H9 (cell line): ENCODE measurements around the gene RXRB. TPM values are rescaled to one million over a fixed set of nuclear protein-coding genes. Genes with fewer than 3 reads are reported as not detected.
A peak's percentile ranks its signal among the peaks of the same experiment; 100 is the strongest.

ENCODE experiments used
- DNase-seq: peaks from one replicate; pipeline ENCODE4 v3.0.0-alpha.2; 2017
- H2AFZ ChIP-seq: one replicate; pipeline ENCODE4 v1.6.1; 2013; ENCODE audit warnings: mild to moderate bottlenecking, low read length, control low read depth, moderate library complexity
- H2AK5ac ChIP-seq: 2 replicates; pipeline ENCODE4 v1.6.1; 2013; ENCODE audit warnings: low read length, control low read depth, mixed read lengths; ENCODE audit not compliant: insufficient read length
- H2BK120ac ChIP-seq: one replicate; pipeline ENCODE4 v1.6.1; 2013; ENCODE audit warnings: low read depth, mild to moderate bottlenecking, low read length, control low read depth, inconsistent platforms; ENCODE audit not compliant: poor library complexity, severe bottlenecking
- H2BK12ac ChIP-seq: 2 replicates; pipeline ENCODE4 v1.6.1; 2013; ENCODE audit warnings: low read length, control low read depth, mixed read lengths, low read depth; ENCODE audit not compliant: insufficient read length
- H2BK15ac ChIP-seq: 2 replicates; pipeline ENCODE4 v1.6.1; 2013; ENCODE audit warnings: low read depth, low read length, control low read depth
- H2BK20ac ChIP-seq: one replicate; pipeline ENCODE4 v1.6.1; 2013; ENCODE audit warnings: low read depth, mild to moderate bottlenecking, low read length, control low read depth, inconsistent platforms; ENCODE audit not compliant: poor library complexity, severe bottlenecking
- H2BK5ac ChIP-seq: 2 replicates; pipeline ENCODE4 v1.6.1; 2013; ENCODE audit warnings: low read length, control low read depth, mixed read lengths; ENCODE audit not compliant: insufficient read length
- H3K14ac ChIP-seq: 2 replicates; pipeline ENCODE4 v1.6.1; 2013; ENCODE audit warnings: low read length, control low read depth; ENCODE audit not compliant: insufficient read depth
- H3K18ac ChIP-seq: 2 replicates; pipeline ENCODE4 v1.6.1; 2013; ENCODE audit warnings: low read depth, mild to moderate bottlenecking, mixed read lengths, low read length, control low read depth; ENCODE audit not compliant: insufficient read length
- H3K23ac ChIP-seq: 2 replicates; pipeline ENCODE4 v1.6.1; 2013; ENCODE audit warnings: low read length, control low read depth, mixed read lengths, low read depth; ENCODE audit not compliant: insufficient read length
- H3K23me2 ChIP-seq: 2 replicates; pipeline ENCODE4 v1.6.1; 2013; ENCODE audit warnings: low read depth, mild to moderate bottlenecking, mixed read lengths, low read length, control low read depth; ENCODE audit not compliant: insufficient read length, poor library complexity, severe bottlenecking
- H3K27ac ChIP-seq: 2 replicates; pipeline ENCODE4 v1.5.1; 2013; ENCODE audit warnings: low read length, control low read depth, mixed read lengths, low read depth; ENCODE audit not compliant: insufficient read length
- H3K27me3 ChIP-seq: 2 replicates; pipeline ENCODE4 v1.6.1; 2013; ENCODE audit warnings: low read length, control low read depth, inconsistent platforms; ENCODE audit not compliant: insufficient read depth
- H3K4ac ChIP-seq: 2 replicates; pipeline ENCODE4 v1.6.1; 2013; ENCODE audit warnings: low read depth, mild to moderate bottlenecking, control low read depth, inconsistent platforms, low read length, moderate library complexity
- H3K4me1 ChIP-seq: 2 replicates; pipeline ENCODE4 v1.6.1; 2013; ENCODE audit warnings: low read length, control low read depth, inconsistent platforms; ENCODE audit not compliant: insufficient read depth
- H3K4me2 ChIP-seq: 2 replicates; pipeline ENCODE4 v1.6.1; 2013; ENCODE audit warnings: low read length, control low read depth, mixed read lengths; ENCODE audit not compliant: insufficient read length, insufficient read depth
- H3K56ac ChIP-seq: 2 replicates; pipeline ENCODE4 v1.6.1; 2013; ENCODE audit warnings: low read depth, mild to moderate bottlenecking, mixed read lengths, low read length, control low read depth; ENCODE audit not compliant: insufficient read length
- H3K79me1 ChIP-seq: 2 replicates; pipeline ENCODE4 v1.6.1; 2013; ENCODE audit warnings: low read depth, mild to moderate bottlenecking, moderate library complexity, low read length, control low read depth, inconsistent platforms; ENCODE audit not compliant: insufficient read depth, poor library complexity, severe bottlenecking
- H3K79me2 ChIP-seq: 2 replicates; pipeline ENCODE4 v1.6.1; 2013; ENCODE audit warnings: low read length, control low read depth, inconsistent platforms; ENCODE audit not compliant: insufficient read depth
- H3K9ac ChIP-seq: 2 replicates; pipeline ENCODE4 v1.6.1; 2013; ENCODE audit warnings: low read length, control low read depth, mixed read lengths; ENCODE audit not compliant: insufficient read length; ENCODE audit errors: extremely low read depth
- H3K9me3 ChIP-seq: one replicate; pipeline ENCODE4 v1.6.1; 2013; ENCODE audit warnings: low read depth, low read length, inconsistent platforms; ENCODE audit not compliant: control insufficient read depth
- H3T11ph ChIP-seq: one replicate; pipeline ENCODE4 v1.6.1; 2013; ENCODE audit warnings: mild to moderate bottlenecking, low read length, control low read depth, inconsistent platforms
- H4K20me1 ChIP-seq: one replicate; pipeline ENCODE4 v1.6.1; 2013; ENCODE audit not compliant: control insufficient read depth, insufficient read length, insufficient read depth
- H4K5ac ChIP-seq: 2 replicates; pipeline ENCODE4 v1.6.1; 2013; ENCODE audit warnings: low read depth, mild to moderate bottlenecking, mixed read lengths, low read length, control low read depth; ENCODE audit not compliant: insufficient read length
- H4K8ac ChIP-seq: replicated peaks from 2 replicates; pipeline ENCODE4 v1.6.1; 2013; ENCODE audit warnings: low read length, control low read depth, mixed read lengths, low read depth; ENCODE audit not compliant: insufficient read length
- H4K91ac ChIP-seq: 2 replicates; pipeline ENCODE4 v1.6.1; 2013; ENCODE audit warnings: low read depth, mild to moderate bottlenecking, moderate library complexity, mixed read lengths, low read length, control low read depth; ENCODE audit not compliant: insufficient read length
- H3K27ac Mint-ChIP-seq, 3 experiments: 2 replicates in 2 of 3; 3 replicates in 1 of 3; pipeline ENCODE4 v1.8.0; 2020 to 2021; ENCODE audit warnings: mixed read lengths in 3 of 3, mild to moderate bottlenecking in 1 of 3, moderate library complexity in 1 of 3
- H3K27me3 Mint-ChIP-seq: 2 replicates; pipeline ENCODE4 v1.8.0; 2021; ENCODE audit warnings: low read depth, mild to moderate bottlenecking, moderate library complexity, mixed read lengths
- H3K36me3 Mint-ChIP-seq, 3 experiments: 2 replicates in 2 of 3; 3 replicates in 1 of 3; pipeline ENCODE4 v1.8.0; 2020 to 2021; ENCODE audit warnings: low read depth in 3 of 3, mixed read lengths in 3 of 3; ENCODE audit not compliant: insufficient read depth in 1 of 3
- H3K4me1 Mint-ChIP-seq, 2 experiments: 2 replicates each; pipeline ENCODE4 v1.8.0; 2020; ENCODE audit warnings: mixed read lengths in 2 of 2
- H3K4me3 Mint-ChIP-seq, 2 experiments: 2 replicates in 1 of 2; 3 replicates in 1 of 2; pipeline ENCODE4 v1.8.0; 2020 to 2021; ENCODE audit warnings: mild to moderate bottlenecking in 2 of 2, mixed read lengths in 2 of 2, moderate library complexity in 1 of 2
- H3K9me3 Mint-ChIP-seq, 2 experiments: 2 replicates in 1 of 2; 3 replicates in 1 of 2; pipeline ENCODE4 v1.8.0; 2020; ENCODE audit warnings: mild to moderate bottlenecking in 2 of 2, mixed read lengths in 2 of 2, moderate library complexity in 1 of 2
- WGBS: extraction: QIAGEN DNeasy Blood & Tissue Kit; methylation state at CpG from one replicate; pipeline ENCODE4 v1.1.7; 2013; ENCODE audit warnings: missing lambda C conversion rate, low lambda C conversion rate, mixed read lengths; ENCODE audit not compliant: insufficient read length; ENCODE audit errors: extremely low coverage; 5-methylcytosine and 5-hydroxymethylcytosine counted together
- total RNA-seq: library from RNA; stranded (reverse); gene quantifications from 2 replicates; pipeline ENCODE4 v1.2.1, GENCODE V29; 2021
- TF ChIP-seq, protein P1 (sequence below): fragments of 200-600 bp; sonication (generic); conservative IDR thresholded peaks from 3 replicates; pipeline ENCODE4 v1.8.0; 2021; ENCODE audit warnings: antibody characterized with exemption, mild to moderate bottlenecking

RXRB gene
- total RNA-seq, 1 experiment from 2014 or later: 14.8 TPM

DNA sequence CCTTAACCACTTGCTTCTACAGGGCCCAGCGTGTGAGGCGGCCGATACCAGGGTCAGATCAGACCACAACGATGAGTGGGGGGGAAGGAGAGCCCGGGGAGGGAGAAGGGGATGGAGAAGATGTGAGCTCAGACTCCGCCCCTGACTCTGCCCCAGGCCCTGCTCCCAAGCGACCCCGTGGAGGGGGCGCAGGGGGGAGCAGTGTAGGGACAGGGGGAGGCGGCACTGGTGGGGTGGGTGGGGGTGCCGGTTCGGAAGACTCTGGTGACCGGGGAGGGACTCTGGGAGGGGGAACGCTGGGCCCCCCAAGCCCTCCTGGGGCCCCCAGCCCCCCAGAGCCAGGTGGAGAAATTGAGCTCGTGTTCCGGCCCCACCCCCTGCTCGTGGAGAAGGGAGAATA, 10.7 kb upstream of the RXRB start:
- peaks cover 46% of the 10 kb centered on the region for H3K27me3 ChIP-seq
- H3K4me1 Mint-ChIP-seq: peaks cover 39 to 55% of the 10 kb centered on the region in 2 experiments

More for the DNA sequence above, 10.7 kb upstream of the RXRB start:
- no peak overlapping the region for H3K56ac ChIP-seq
- no peak overlapping the region for H4K8ac ChIP-seq
- H3K23me2 ChIP-seq: peaks cover 20% of the 10 kb centered on the region
- no peak overlapping the region for H3K9ac ChIP-seq
- no peak overlapping the region for H2BK12ac ChIP-seq
- DNase-seq: no peak
- Mint-ChIP-seq H3K4me3 (peak overlapping the region in 1 of 2 experiments; percentile 53; a peak in 1 of 5 replicates), H3K27me3 (peaks cover 82% of the 10 kb centered on the region), H3K9me3 (no peaks in the 10 kb centered on the region), H3K36me3 (peaks cover 7 to 24% (median 16%) of the 10 kb centered on the region in 3 experiments; a peak in 6 of 7 replicates), H3K27ac (no peak overlapping the region)
- no peak overlapping the region for H3K18ac ChIP-seq
- H4K91ac ChIP-seq: no peak overlapping the region
- H3K23ac ChIP-seq: no peak overlapping the region
- no peak overlapping the region for H2AK5ac ChIP-seq
- WGBS: no CpG with 5 or more reads among the region's 17 CpGs
- H3K4me1 ChIP-seq: no peaks in the 10 kb centered on the region
- TF ChIP-seq, protein P1, sequence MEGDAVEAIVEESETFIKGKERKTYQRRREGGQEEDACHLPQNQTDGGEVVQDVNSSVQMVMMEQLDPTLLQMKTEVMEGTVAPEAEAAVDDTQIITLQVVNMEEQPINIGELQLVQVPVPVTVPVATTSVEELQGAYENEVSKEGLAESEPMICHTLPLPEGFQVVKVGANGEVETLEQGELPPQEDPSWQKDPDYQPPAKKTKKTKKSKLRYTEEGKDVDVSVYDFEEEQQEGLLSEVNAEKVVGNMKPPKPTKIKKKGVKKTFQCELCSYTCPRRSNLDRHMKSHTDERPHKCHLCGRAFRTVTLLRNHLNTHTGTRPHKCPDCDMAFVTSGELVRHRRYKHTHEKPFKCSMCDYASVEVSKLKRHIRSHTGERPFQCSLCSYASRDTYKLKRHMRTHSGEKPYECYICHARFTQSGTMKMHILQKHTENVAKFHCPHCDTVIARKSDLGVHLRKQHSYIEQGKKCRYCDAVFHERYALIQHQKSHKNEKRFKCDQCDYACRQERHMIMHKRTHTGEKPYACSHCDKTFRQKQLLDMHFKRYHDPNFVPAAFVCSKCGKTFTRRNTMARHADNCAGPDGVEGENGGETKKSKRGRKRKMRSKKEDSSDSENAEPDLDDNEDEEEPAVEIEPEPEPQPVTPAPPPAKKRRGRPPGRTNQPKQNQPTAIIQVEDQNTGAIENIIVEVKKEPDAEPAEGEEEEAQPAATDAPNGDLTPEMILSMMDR: no peak
- H3K79me1 ChIP-seq: no peaks in the 10 kb centered on the region
- no peaks in the 10 kb centered on the region for H3K79me2 ChIP-seq
- no peak overlapping the region for H4K5ac ChIP-seq
- H2BK20ac ChIP-seq: no peak overlapping the region
- H3K14ac ChIP-seq: no peak overlapping the region
- H3T11ph ChIP-seq: no peak overlapping the region
- H2BK5ac ChIP-seq: no peak overlapping the region
- H2AFZ ChIP-seq: no peak overlapping the region
- H2BK15ac ChIP-seq: no peak overlapping the region
- H3K4ac ChIP-seq: no peak overlapping the region
- H3K4me2 ChIP-seq: no peak overlapping the region
- H3K27ac ChIP-seq: no peak overlapping the region
- H3K9me3 ChIP-seq: no peaks in the 10 kb centered on the region
- H4K20me1 ChIP-seq: peaks cover 3% of the 10 kb centered on the region
- H2BK120ac ChIP-seq: no peak overlapping the region
